GM18519 (cell line): ENCODE data around the gene UCK2.
A peak's percentile ranks its signal among the peaks of the same experiment; 100 is the strongest.

ENCODE experiments used
- ATAC-seq: cut with Tn5 transposase; IDR thresholded peaks from one replicate; pipeline ENCODE4 v1.9.1; 2021; ENCODE audit warnings: mild to moderate bottlenecking, moderate library complexity; ENCODE audit not compliant: unreplicated experiment, low FRiP score

The UCK2 gene

DNA sequence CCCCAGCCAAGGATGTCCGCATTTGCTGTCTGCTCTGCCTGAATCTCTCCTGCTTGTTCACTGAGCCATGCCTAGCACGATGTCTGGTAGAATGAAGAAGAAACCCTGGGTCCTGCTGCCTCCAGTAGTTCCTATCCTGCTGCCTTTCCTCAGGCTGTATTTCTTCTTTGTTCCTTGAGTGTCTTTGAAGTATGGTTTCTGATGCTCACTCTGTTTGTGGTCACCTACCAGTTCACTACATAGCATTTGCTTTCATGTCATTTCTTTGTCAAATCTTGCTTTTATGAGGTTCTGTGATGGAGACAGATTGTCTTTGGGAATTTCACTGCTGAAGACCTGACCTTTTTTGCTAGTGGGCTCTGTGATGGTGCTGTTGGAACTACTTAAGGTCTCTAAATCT lies 5.9 kb downstream of the UCK2 start:
- no peak for ATAC-seq

DNA sequence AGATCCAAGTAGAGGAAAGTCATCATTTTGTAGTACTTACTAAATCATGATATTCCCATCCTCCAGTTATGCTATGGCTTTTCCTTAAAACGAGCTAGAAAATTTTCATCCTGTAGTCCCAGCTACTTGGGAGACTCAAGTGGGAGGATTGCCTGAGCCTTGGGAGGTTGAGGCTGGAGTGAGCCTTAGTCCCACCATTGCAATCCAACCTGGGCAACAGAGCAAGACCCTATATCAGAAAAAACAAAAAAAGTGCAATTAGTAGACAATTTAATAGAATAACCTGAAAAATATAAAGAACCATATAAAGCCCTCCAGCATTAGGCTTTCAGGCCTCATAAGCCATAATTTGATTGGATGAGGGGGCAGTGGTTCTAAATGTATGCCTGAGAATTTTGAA lies 6.8 kb downstream of the UCK2 start:
- no peak for ATAC-seq

DNA sequence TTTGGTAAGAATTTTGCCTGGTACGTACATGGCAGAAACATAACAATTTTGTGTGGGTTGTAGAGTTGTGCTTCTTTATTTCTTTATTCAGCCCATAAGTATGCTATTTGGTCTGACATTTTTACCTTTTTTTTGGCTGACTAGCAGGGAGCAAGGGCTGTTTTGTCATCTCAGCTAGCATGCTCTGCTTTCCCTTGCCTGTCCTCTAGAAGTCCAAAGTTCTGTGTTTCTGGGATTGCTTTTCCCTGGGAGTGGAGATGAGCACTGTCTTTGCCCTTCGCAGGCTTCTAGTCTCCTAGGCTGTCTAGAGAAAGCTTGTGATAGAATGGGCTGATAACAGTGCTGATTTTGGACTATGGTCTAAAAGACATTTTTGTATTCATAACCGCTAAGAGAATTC lies 7.5 kb downstream of the UCK2 start:
- ATAC-seq: no peak

DNA sequence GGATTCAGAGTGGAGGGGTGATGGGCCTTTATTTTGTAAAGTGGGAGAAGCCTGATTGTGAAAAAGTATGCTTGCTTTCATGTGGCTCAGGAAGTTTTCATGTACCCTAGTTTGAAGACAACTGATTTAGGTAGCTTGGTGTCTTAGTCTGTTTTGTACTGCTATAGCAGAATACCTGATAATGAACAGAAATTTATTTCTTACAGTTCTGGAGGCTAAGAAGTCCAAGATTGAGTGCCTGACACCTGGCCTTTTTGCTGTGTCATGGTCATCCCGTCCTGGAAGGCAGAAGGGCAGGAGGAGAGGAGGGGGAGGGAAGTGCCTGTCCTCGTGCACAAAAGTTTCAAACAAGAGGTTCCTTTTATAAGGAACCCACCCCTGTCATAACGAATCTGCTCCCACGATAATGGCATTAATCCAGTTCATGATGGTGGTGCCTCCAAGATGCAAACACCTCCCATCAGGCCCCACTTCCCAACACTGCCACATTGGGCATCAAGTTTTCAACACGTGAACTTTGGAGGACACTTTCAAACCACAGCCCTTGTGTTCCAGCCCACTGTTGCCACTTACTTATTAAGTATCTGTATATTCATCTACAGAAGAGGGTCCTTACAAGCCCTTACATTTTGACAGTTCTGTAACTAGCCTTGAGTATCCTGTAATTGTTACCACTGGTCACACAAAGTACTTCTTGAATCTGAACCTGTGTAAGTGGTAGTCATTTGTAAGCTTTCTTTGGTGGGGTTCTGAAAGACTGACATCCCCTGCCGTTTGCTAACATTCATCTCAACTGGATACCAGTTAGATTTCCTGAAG lies 9.5 kb downstream of the UCK2 start:
- no peak for ATAC-seq

DNA sequence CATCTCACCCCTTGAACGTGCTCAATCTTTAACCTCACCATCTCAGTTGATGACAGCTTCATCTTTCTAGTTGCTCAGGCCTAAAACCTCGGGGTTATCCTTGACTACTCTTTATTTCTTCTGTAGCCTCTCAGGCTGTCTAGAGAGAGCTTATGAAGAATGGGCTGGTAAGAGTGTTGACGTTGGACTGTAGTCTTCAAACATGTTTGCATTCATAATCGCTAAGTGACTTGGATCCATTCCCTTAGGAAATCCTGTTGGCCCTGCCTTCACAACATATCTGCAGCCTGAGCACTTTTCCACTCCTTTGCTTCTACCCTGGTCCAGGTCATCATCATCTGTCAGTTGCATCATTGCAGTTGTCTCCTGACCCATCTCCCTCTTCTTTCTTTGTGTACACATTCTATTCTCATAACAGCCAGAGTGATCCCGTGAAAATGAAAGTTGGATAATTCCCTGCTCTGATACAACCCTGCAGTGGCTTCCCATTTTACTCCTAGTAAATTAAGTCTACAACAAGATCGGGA lies 10.5 kb downstream of the UCK2 start:
- ATAC-seq: no peak

DNA sequence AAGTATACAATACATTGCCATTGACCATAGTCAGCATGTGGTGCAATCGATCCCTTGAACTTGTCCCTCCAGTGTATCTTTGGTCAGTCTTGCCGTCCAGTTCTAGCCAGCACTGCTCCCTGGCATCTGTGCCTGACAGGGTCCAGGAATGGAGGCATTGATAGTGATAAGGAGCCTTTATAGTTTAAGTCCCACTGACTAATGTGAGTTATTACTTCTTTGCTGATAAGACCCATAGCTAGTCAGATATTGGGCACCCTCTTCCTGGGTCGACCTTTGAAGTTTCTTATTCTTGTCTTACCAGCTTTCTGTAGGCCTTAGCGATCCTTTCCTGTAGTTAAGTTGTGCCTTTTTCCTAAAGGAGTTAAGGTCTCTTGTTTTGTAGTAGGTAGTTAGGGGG lies 13.0 kb downstream of the UCK2 start:
- ATAC-seq: no peak

- no peak for ATAC-seq
These were observed 14.2 kb downstream of the UCK2 start for GRCh38 chr1:165841582-165842017.

DNA sequence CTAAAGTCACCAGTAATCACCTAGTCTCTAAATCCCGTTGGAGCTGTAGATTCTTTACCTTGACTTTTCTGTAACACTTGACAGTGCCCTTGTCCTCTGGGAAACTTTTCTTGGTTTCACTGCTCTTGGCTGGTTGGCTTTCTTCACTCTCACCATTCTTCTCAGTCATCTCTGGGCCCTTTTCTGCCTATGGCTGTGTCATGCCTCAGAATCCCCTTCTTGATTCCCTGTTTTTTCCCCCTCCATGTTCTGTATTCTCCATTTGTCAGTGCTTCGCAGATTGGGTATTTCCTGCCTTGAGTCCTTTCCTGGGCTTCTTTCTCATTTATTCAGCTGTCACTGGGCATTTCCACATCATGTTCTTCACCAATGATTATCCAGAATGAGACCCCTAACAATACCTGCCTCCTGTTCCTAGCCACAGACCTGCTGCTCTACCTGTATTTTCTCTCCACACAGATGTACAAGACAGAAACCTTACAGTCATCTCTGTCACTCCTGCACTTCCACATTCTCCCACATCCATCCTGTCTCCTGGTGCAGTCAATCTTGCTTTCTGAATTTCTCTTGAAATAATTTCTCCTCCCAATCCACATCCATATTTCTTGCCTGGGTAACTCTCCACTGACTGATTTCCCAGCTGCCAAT lies 14.7 kb downstream of the UCK2 start:
- ATAC-seq: no peak

DNA sequence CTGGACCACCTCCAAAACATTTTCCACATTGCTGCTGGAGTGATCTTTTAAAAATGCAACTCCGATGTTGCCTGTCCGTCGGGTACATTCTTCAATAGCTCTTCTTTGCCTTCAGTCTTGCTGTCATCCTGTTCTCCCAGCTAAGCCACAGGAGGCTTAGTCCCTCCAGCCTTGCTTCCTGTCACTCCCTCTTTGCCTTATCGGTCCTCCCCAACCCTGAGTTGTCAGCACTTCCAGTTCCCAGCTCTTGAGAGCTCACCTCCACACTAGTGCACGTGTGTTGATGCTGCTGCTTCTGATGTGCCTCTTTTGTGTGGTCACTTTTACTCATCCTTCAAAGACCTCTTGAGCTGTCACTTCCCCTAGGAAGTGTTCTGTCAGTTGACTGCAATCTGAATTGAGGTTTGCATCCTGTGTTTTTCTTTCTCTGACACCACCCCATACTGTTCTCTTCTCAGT lies 15.3 kb downstream of the UCK2 start:
- peak; percentile 40 for ATAC-seq

GRCh38 chr1:165843304-165843703 lies 15.9 kb downstream of the UCK2 start:
- ATAC-seq: no peak

DNA sequence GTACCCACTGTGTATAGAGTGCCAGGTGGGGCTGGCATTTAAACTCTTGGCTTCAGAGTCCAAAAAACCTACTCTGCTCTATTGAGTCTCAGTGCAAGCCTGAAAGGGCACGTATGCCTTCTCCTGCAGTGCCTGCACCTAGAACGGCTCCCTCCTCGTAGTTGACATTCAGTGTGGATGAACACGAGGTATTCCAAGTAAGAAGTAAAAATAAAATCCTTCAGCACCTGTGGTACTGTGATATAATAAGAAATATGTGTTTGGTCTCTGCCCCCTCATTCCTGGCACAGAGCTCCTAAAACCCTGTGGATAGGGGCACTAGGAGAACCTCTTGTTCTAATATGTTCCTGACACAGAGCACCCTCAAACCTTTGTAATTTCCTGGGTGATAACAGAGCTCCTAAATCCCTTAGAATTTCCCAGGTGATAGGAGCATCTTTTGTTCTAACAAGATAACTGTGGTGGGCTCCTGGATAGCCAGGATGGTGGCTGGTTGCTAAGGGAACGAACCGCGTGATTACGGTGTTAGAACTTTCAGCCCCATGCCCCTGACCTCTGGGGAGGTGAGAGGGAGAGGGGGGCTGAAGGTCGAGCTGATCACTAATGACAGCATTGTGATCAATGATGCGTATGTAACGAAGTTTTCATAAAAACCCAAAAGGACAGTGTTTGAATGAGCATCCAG lies 16.8 kb downstream of the UCK2 start:
- ATAC-seq: no peak

DNA sequence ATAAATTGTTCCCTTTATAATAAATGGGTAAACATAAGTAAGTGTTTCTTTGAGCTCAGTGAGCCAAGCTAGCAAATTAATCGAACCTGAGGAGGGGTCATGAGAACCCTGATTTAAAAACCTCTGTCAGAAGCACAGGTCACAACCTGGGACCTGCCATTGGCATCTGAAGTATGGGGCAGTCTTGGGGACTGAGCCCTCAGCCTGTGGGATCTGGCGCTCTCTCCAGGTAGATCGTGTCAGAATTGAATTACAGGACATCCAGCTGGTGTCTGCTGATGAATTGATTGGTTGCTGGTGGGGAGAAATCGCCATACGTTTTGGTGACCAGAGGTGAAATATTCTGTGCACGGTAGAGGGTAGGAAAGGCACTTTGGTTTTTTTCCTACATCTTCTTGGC lies 17.5 kb downstream of the UCK2 start:
- ATAC-seq: no peak

GRCh38 chr1:165845569-165845968 lies 18.2 kb downstream of the UCK2 start:
- ATAC-seq: no peak

- ATAC-seq: no peak
These were observed 18.8 kb downstream of the UCK2 start for GRCh38 chr1:165845992-165846748.

DNA sequence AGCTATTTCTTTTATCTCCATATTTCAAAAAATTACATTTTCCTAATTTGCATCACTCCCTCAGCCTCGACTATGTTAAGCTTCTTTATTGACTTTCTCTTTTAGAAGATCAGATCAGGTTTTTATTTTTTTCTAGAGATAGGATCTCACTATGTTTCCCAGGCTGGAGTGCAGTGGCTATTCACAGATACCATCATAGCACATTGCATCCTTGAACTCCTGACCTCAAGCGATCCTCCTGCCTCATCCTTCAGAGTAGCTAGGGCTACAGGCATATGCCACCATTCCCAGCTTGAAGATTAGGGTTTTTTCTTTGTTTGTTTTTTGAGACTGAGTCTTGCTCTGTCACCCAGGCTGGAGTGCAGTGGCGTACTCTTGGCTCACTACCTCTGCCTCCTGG lies 20.1 kb downstream of the UCK2 start:
- no peak for ATAC-seq

- ATAC-seq: no peak
These were observed 22.1 kb downstream of the UCK2 start for GRCh38 chr1:165849353-165850133.

GRCh38 chr1:165851034-165851658 lies 23.7 kb downstream of the UCK2 start:
- peak; percentile 73 for ATAC-seq

DNA sequence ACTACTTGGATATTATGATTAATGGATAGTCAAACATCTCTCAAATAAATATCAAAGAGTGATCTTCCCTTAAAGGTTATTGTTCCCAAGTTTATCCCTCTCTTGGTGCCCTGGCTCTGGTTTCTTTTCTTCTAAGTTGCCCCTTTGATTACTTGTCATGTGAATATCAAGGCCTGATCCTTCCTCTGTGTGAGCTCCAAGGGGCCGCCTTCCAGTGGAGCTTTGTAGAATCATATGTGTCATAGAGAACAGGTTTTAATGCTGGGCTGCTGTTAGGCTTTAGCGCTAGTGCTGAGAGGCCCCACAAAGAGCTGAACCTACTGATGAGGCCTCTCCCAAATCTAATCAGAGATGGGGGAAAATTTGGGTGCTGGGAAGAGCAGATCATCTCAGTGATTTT lies 25.5 kb downstream of the UCK2 start:
- no peak for ATAC-seq

- ATAC-seq: no peak
These were observed 26.2 kb downstream of the UCK2 start for GRCh38 chr1:165853528-165854075.
